GM18519 (cell line): ENCODE results near the gene PALM.

ENCODE experiments used
- ATAC-seq: cut with Tn5 transposase; IDR thresholded peaks from one replicate; pipeline ENCODE4 v1.9.1; 2021; ENCODE audit warnings: mild to moderate bottlenecking, moderate library complexity; ENCODE audit not compliant: unreplicated experiment, low FRiP score

The PALM gene

GRCh38 chr19:778910-779653, 70.3 kb downstream of the PALM start:
- ATAC-seq = no peak

GRCh38 chr19:780935-781334, 72.2 kb downstream of the PALM start:
- no peak for ATAC-seq

GRCh38 chr19:781800-782184, 73.1 kb downstream of the PALM start:
- ATAC-seq = no peak

GRCh38 chr19:782185-782877, 73.6 kb downstream of the PALM start:
- ATAC-seq = no peak

GRCh38 chr19:782878-783668, 74.3 kb downstream of the PALM start:
- ATAC-seq = no peak

GRCh38 chr19:784541-784940, 75.8 kb downstream of the PALM start:
- ATAC-seq = no peak

- no peak for ATAC-seq
Measured at GRCh38 chr19:787536-787935, 78.8 kb downstream of the PALM start.

- no peak for ATAC-seq
Measured at GRCh38 chr19:788686-788982, 79.9 kb downstream of the PALM start.

- ATAC-seq = no peak
Measured at GRCh38 chr19:788983-789700, 80.4 kb downstream of the PALM start.

- ATAC-seq = no peak
Measured at GRCh38 chr19:789701-790060, 80.9 kb downstream of the PALM start.

- ATAC-seq = no peak
Measured at GRCh38 chr19:791007-791566, 82.4 kb downstream of the PALM start.

- no peak for ATAC-seq
Measured at GRCh38 chr19:791567-792305, 83.0 kb downstream of the PALM start.

- no peak for ATAC-seq
Measured at GRCh38 chr19:792306-792885, 83.7 kb downstream of the PALM start.

GRCh38 chr19:793806-794205, 85.1 kb downstream of the PALM start:
- ATAC-seq = no peak

- no peak for ATAC-seq
Measured at GRCh38 chr19:795073-795611, 86.4 kb downstream of the PALM start.

- no peak for ATAC-seq
Measured at GRCh38 chr19:795691-796581, 87.2 kb downstream of the PALM start.

- peak; percentile 62 for ATAC-seq
Measured at GRCh38 chr19:796692-797527, 88.2 kb downstream of the PALM start, which contains the start of gene PTBP1. Gene PTBP1 (plus strand): TSS chr19:797452. CDS start chr19:797498, 46 bp downstream.
